HepG2 (cell line): Measurements from ENCODE around the gene MTMR10. TPM values are rescaled to one million over a fixed set of nuclear protein-coding genes. Genes with fewer than 3 reads are reported as not detected.

Experiments used
- HNF1A ChIP-seq, 2 experiments: sonication (generic) in 1 of 2; formaldehyde crosslinking in 1 of 2; IDR thresholded peaks; 2 replicates each; pipeline versions ENCODE4 v1.4.0 to v1.6.1; 2016 to 2020; ENCODE audit warnings: borderline replicate concordance in 1 of 2, low read depth in 1 of 2, mild to moderate bottlenecking in 1 of 2, missing genetic modification reagents in 1 of 2
- KLF15 ChIP-seq: sonication (generic); formaldehyde crosslinking; IDR thresholded peaks from 2 replicates; pipeline ENCODE4 v1.8.1; 2023; ENCODE audit warnings: borderline replicate concordance, mild to moderate bottlenecking, inconsistent platforms, missing genetic modification reagents, mixed read lengths
- MXI1 ChIP-seq: IDR thresholded peaks from 3 replicates; pipeline ENCODE4 v1.6.1; 2012; ENCODE audit warnings: low read depth, low read length, inconsistent platforms, borderline replicate concordance
- NPAS2 ChIP-seq: sonication (generic); formaldehyde crosslinking; IDR thresholded peaks from 2 replicates; pipeline ENCODE4 v1.8.0; 2022; ENCODE audit warnings: mild to moderate bottlenecking, missing genetic modification reagents, borderline replicate concordance
- NR3C1 ChIP-seq: sonication (generic); formaldehyde crosslinking; IDR thresholded peaks from 2 replicates; pipeline ENCODE4 v1.4.0; 2020; ENCODE audit warnings: missing genetic modification reagents
- PRDM15 ChIP-seq: sonication (generic); formaldehyde crosslinking; IDR thresholded peaks from 2 replicates; pipeline ENCODE4 v1.4.0; 2020; ENCODE audit warnings: missing genetic modification reagents
- RXRA ChIP-seq: sonication (generic); formaldehyde crosslinking; IDR thresholded peaks from 2 replicates; pipeline ENCODE4 v1.5.1; 2020; ENCODE audit warnings: missing genetic modification reagents
- SAFB2 ChIP-seq: sonication (generic); formaldehyde crosslinking; IDR thresholded peaks from 2 replicates; pipeline ENCODE4 v1.5.1; 2020; ENCODE audit warnings: missing genetic modification reagents, low read depth, mild to moderate bottlenecking, borderline replicate concordance
- STAT5B ChIP-seq: sonication (generic); formaldehyde crosslinking; IDR thresholded peaks from 2 replicates; pipeline ENCODE4 v1.4.0; 2020; ENCODE audit warnings: missing genetic modification reagents
- U2AF2 ChIP-seq: fragments of 200-400 bp; formaldehyde crosslinking; IDR thresholded peaks from 2 replicates; pipeline ENCODE4 v1.6.1; 2017; ENCODE audit warnings: low read depth, mild to moderate bottlenecking, low read length
- ZBTB14 ChIP-seq: sonication (generic); formaldehyde crosslinking; IDR thresholded peaks from 2 replicates; pipeline ENCODE4 v1.4.0; 2020; ENCODE audit warnings: missing genetic modification reagents
- ZBTB7A ChIP-seq: sonication (generic); formaldehyde crosslinking; IDR thresholded peaks from 2 replicates; pipeline ENCODE4 v1.8.0; 2022; ENCODE audit warnings: mild to moderate bottlenecking, missing genetic modification reagents
- ZKSCAN5 ChIP-seq: sonication (generic); formaldehyde crosslinking; IDR thresholded peaks from 2 replicates; pipeline ENCODE4 v1.5.1; 2020; ENCODE audit warnings: mild to moderate bottlenecking, missing genetic modification reagents
- ZMYM3 ChIP-seq: sonication (generic); formaldehyde crosslinking; IDR thresholded peaks from 2 replicates; pipeline ENCODE4 v1.5.1; 2020; ENCODE audit warnings: mild to moderate bottlenecking, missing genetic modification reagents
- ZNF576 ChIP-seq: sonication (generic); formaldehyde crosslinking; IDR thresholded peaks from 2 replicates; pipeline ENCODE4 v1.4.0; 2020; ENCODE audit warnings: mild to moderate bottlenecking, missing genetic modification reagents
- ZNF713 ChIP-seq: sonication (generic); formaldehyde crosslinking; IDR thresholded peaks from 2 replicates; pipeline ENCODE4 v1.4.0; 2020; ENCODE audit warnings: mild to moderate bottlenecking, missing genetic modification reagents
- polyA plus RNA-seq, 8 experiments: library from polyadenylated mRNA; depleted of rRNA in 3 of 8; stranded (reverse) in 7 of 8; unstranded in 1 of 8; fragments of >200 nt; fragmentation: Illumina TruSeq in 4 of 8; extraction: Trizol in 4 of 8; gene quantifications; 2 replicates each; pipeline versions ENCODE4 v1.2.1 to v1.2.3, GENCODE V29; 2011 to 2016; ENCODE audit warnings: low read depth in 4 of 8, missing spikeins in 1 of 8, mixed read lengths in 1 of 8; ENCODE audit not compliant: insufficient read depth in 1 of 8
- total RNA-seq, 5 experiments: library from RNA; depleted of rRNA; stranded (reverse); fragments of >200 nt; fragmentation: Illumina TruSeq; extraction: Trizol; gene quantifications; 2 replicates each; pipeline ENCODE4 v1.2.3, GENCODE V29; 2016; ENCODE audit warnings: low read depth in 1 of 5
- TF ChIP-seq, protein P1 (sequence below): sonication (generic); formaldehyde crosslinking; IDR thresholded peaks from 2 replicates; pipeline ENCODE4 v1.4.0; 2020; ENCODE audit warnings: missing genetic modification reagents

MTMR10 gene
- total and polyA plus RNA-seq, 2 of the 13 experiments (the other 11 are each of a cell fraction or from before 2014, with no cell fraction given) = 10.2 to 17.4 TPM

DNA sequence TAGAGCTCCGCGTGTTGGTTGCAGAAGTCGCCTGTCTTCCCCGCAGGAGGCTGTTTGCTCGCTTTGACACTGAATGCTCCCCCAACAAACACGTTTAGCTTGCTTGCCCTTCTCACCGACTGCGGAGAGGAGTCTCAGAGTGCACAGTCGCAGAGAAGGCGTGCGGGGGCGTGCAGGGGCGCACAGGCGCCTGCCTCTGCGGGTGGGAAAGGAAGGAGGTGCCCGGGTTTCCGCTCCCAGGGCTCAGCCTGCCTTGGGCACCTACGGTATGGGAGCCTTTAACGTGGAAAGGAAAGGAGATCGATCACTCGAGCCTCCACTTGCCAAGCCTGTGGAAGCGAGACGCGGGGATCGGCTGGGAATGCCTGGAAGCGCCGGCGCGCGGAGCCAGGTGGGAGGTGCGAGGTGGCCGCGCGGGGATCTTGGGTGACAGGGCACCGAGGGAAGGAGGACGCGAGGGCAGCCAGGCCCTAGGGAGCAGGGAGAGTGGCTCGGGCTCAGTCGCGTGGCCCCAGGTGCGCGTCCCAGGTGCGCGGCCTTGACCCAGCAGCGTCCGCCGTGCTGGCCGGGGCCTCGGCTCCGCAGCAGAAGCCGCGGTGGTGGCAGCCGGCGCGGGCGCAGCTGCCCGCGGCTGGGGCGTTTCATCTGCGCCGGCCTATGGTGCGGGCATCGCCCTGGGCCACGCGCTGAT lies 87.8 kb downstream of the MTMR10 start, which contains the start of gene FAN1 (continued):
- TF ChIP-seq HNF1A (IDR thresholded peaks at IDR 0.05; ENCODE audit: low read depth) (no peak), HNF1A (CRISPR knock-in tag; IDR thresholded peaks at IDR 0.05; ENCODE audit: borderline replicate concordance) (peak; percentile 82), MXI1 (peak; percentile 78; the same call in 2 of the 3 replicates), NR3C1 (CRISPR knock-in tag) (no peak), ZNF713 (CRISPR knock-in tag) (no peak; the same call in 1 of the 2 replicates), PRDM15 (CRISPR knock-in tag) (no peak), ZMYM3 (CRISPR knock-in tag) (peak; percentile 96), STAT5B (CRISPR knock-in tag) (no peak), ZNF576 (CRISPR knock-in tag) (peak; percentile 85; the same call in 1 of the 2 replicates), RXRA (peak; percentile 76), ZBTB7A (CRISPR knock-in tag) (peak; percentile 78), KLF15 (CRISPR knock-in tag) (0 out of 2 replicates have a peak, but pooled peaks have one; percentile 78), ZKSCAN5 (CRISPR knock-in tag) (0 out of 2 replicates have a peak, but pooled peaks have one; percentile 26), SAFB2 (peak; percentile 87; the same call in 1 of the 2 replicates), NPAS2 (CRISPR knock-in tag) (no peak), U2AF2 (no peak), ZBTB14 (CRISPR knock-in tag) (peak; percentile 67)
- TF ChIP-seq, protein P1, sequence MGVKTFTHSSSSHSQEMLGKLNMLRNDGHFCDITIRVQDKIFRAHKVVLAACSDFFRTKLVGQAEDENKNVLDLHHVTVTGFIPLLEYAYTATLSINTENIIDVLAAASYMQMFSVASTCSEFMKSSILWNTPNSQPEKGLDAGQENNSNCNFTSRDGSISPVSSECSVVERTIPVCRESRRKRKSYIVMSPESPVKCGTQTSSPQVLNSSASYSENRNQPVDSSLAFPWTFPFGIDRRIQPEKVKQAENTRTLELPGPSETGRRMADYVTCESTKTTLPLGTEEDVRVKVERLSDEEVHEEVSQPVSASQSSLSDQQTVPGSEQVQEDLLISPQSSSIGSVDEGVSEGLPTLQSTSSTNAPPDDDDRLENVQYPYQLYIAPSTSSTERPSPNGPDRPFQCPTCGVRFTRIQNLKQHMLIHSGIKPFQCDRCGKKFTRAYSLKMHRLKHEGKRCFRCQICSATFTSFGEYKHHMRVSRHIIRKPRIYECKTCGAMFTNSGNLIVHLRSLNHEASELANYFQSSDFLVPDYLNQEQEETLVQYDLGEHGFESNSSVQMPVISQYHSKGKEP = no peak; the same call in 1 of the 2 replicates
